Neutrophil (primary cell): ENCODE results near the gene CNBP.

Experiments used
- H3K27ac ChIP-seq: fragments of 200-600 bp; sonication (generic); 2 replicates; pipeline ENCODE4 v1.5.1; 2016; ENCODE audit warnings: mild to moderate bottlenecking, moderate library complexity
- H3K27me3 ChIP-seq: fragments of 200-600 bp; sonication (generic); 2 replicates; pipeline ENCODE4 v1.6.0; 2016; ENCODE audit warnings: mild to moderate bottlenecking
- H3K36me3 ChIP-seq: fragments of 200-600 bp; sonication (generic); 2 replicates; pipeline ENCODE4 v1.5.1; 2017
- H3K4me1 ChIP-seq, 2 experiments: fragments of 200-600 bp in 1 of 2; sonication (generic) in 1 of 2; 1 replicate in 1 of 2; 2 replicates in 1 of 2; pipeline versions ENCODE4 v1.5.1 to v1.6.1; 2013 to 2016; ENCODE audit warnings: low read depth in 1 of 2, low read length in 1 of 2, mild to moderate bottlenecking in 1 of 2, moderate library complexity in 1 of 2; ENCODE audit not compliant: control insufficient read depth in 1 of 2, insufficient read depth in 1 of 2
- H3K4me3 ChIP-seq, 2 experiments: fragments of 200-600 bp in 1 of 2; sonication (generic) in 1 of 2; 1 replicate in 1 of 2; 2 replicates in 1 of 2; pipeline ENCODE4 v1.5.1; 2013 to 2016; ENCODE audit warnings: low read depth in 1 of 2, low read length in 1 of 2, mild to moderate bottlenecking in 1 of 2, moderate library complexity in 1 of 2
- H3K9me3 ChIP-seq: fragments of 200-600 bp; sonication (generic); 2 replicates; pipeline ENCODE4 v1.5.1; 2016
- CTCF ChIP-seq: fragments of 200-600 bp; sonication (generic); IDR thresholded peaks from 2 replicates; pipeline ENCODE4 v1.5.1; 2016; ENCODE audit warnings: antibody characterized with exemption

The CNBP gene

DNA sequence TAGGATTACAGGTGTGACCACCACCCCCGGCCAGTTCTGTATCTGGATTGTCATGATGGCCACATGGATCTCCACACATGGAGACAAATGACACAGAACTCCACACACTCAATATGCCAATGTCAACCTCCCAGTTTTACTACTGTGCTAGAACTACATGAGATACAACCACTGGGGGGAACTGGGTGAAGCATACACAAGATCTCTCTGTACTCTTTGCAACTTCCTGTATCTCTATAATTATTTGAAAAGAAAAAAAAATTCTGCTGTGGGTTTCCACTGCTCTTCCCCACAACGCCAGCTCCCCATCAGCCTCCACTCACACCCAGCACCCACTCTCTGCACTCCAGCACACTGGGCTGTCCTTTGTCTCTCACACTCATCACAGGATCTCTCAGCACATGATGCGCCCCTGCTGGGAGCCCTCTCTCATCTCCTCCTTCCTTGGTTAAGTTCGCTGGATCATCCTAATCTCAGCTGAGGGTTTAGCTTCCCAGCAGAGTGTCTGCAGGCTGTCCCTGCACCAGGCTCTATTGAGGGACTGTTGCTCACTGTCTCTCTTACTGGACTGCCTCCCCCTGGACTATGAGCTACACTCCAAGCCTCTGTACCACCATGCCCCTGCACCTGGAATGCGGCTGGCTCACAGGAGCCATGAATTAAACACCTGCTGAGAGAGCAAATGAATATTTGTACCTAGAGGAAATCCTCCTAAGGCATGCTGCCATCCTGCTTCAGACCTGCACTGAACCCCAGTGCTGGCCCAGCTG lies 51.4 kb downstream of the CNBP start:
- Histone ChIP-seq H3K36me3 (peaks cover 96% of the 10 kb centered on the region), H3K9me3 (no peaks in the 10 kb centered on the region), H3K4me1 (no peaks in the 10 kb centered on the region), H3K4me3 (no peak overlapping the region), H3K27me3 (no peaks in the 10 kb centered on the region), H3K27ac (no peak overlapping the region)
- TF ChIP-seq CTCF = no peak

GRCh38 chr3:129131465-129132088 lies 52.1 kb downstream of the CNBP start:
- TF ChIP-seq CTCF = no peak
- Histone ChIP-seq H3K9me3 (no peaks in the 10 kb centered on the region), H3K27me3 (no peaks in the 10 kb centered on the region), H3K4me1 (no peaks in the 10 kb centered on the region), H3K4me3 (no peak overlapping the region), H3K27ac (no peak overlapping the region), H3K36me3 (peaks cover 97% of the 10 kb centered on the region)

- H3K9me3 ChIP-seq = no peaks in the 10 kb centered on the region
- no peak for TF ChIP-seq CTCF
- peaks cover 88% of the 10 kb centered on the region for H3K36me3 ChIP-seq
- no peak overlapping the region for H3K4me3 ChIP-seq
- H3K4me1 ChIP-seq = no peaks in the 10 kb centered on the region
- H3K27ac ChIP-seq = no peak overlapping the region
- H3K27me3 ChIP-seq = no peaks in the 10 kb centered on the region
These were observed 53.3 kb downstream of the CNBP start for GRCh38 chr3:129130291-129130813.

GRCh38 chr3:129128357-129129155 lies 55.1 kb downstream of the CNBP start:
- Histone ChIP-seq H3K4me1 (no peaks in the 10 kb centered on the region), H3K9me3 (no peaks in the 10 kb centered on the region), H3K4me3 (no peak overlapping the region), H3K27me3 (no peaks in the 10 kb centered on the region), H3K27ac (no peak overlapping the region), H3K36me3 (peaks cover 70% of the 10 kb centered on the region)
- no peak for TF ChIP-seq CTCF

- Histone ChIP-seq H3K4me3 (no peak overlapping the region), H3K27me3 (no peaks in the 10 kb centered on the region), H3K4me1 (peaks cover 0 to 2% of the 10 kb centered on the region in 2 experiments), H3K27ac (peak overlapping the region; percentile 33), H3K36me3 (peaks cover 53% of the 10 kb centered on the region), H3K9me3 (no peaks in the 10 kb centered on the region)
- no peak for TF ChIP-seq CTCF
These were observed 56.9 kb downstream of the CNBP start for GRCh38 chr3:129126726-129127280.
